ENCODE measurements around the gene SLC30A9. TPM values are rescaled to one million over a fixed set of nuclear protein-coding genes. Genes with fewer than 3 reads are reported as not detected.

SLC30A9 gene
- polyA plus RNA-seq (2013, experiment 1 of 2; ENCODE audit: insufficient read length) = 55.1 TPM
- 64.8 TPM for polyA plus RNA-seq (2013, experiment 2 of 2; ENCODE audit: insufficient read length)

DNA sequence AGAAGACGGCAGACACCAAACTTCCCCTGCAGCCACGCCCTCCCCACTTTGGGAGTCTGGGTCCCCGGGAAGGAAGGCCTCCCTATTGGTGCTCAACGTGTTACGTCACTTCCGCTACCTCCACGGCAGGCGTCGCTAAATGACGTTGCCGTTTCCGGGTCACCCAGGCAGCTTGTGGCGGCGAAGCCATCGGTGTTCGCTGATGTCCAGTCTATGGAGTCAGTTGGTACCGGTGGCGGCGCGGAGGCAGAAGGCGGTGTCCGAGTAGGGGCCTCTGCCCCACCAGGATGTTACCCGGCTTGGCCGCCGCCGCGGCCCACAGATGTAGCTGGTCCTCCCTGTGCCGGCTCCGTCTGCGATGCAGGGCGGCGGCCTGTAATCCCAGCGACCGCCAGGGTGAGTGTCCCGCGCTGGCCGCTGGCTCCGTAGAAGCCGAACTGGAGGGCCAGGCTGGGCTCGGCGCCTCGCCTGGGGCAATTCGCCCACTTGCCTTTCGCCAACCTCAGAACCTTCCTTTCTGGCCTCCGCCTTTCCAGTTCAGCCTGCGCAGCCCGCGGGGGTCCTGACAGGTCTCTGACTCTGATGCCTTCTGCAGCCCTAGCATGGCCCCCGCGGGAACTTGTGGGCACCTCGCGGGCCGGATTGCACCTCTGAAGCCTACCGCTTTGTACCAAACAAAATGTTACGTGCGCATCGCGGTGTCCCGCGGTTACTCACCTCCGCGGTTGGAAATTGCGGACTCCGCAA is at the start of gene SLC30A9:
SLC30A9 (plus strand) TSS at position 166 of the 747 bp plus-strand sequence; CDS start at position 288, 122 bp downstream.
- DNase-seq = peak; percentile 95

DNA sequence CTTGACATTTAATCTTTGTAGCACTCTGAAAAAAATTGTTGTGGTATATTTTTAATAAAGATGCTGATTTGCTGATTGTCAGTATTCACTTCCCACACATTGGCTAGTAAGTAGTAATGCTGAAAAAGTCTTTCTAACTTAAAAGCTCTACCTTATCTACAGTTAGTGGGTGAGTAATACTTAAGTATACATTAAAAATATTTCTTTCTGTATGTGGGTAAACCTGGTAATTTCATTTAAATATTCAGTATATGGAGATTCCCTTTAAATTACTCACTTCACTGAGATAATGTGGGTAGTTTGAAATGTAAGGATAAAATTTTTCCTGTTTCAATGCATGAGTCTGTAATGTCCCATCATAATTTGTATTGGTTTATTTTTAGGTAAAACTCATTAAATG is 49.5 kb upstream of the SLC30A9 start:
- DNase-seq = no peak

DNA sequence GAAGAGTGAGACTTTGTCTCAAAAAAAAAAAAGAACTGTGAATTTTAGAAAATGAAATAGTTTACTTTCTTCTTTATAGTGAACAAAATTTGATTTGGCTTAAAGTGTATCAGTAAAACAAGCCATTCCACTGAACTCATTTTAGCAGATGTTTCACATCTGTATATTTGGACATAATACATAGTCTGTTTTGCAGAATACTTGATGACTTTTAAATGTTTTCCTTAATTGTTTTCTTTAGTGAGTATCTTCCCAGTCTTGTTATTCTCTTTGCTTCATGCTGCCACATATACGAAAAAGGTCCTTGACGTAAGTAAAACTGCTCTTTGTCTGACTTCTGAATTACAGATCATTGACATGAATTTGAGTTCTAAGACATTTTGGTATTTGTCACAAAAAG is 46.8 kb upstream of the SLC30A9 start:
- no peak for DNase-seq

DNA sequence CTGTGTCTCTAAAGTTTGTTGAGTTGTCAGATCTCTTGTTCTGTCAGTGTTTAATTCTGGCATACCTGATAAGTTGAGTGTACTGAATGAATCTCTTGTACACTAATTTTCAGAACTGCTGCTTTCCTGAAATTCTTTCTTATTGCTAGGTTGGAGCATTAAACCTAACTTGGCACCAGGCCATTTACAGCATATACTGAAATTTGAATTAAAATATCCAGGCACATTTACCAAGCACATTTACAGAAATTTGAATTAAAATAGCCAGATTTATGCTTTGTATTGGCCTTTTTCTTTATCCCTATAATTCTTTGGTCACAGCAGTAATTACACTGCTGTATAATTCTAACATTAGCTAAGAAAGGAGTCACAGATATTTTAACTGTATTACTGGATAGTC is 46.2 kb upstream of the SLC30A9 start:
- DNase-seq = no peak

DNA sequence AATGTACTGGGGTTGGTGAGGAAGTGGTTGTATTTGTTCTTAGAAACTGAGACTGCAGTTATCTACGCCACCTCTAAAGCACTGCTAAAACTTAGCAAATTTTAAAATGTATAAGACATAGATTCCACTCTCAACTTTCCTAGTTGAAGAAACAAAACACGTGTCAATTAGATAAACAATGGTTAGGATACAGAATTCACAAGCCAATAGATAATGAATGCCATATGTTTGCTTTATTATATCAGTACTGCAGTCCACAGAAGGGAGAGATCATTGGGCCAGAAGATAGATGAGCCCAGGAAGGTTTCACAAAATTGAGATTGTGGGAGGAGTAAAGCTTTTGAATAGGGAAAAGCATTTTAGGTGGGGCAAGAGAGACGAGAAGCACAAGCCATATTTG is 40.8 kb upstream of the SLC30A9 start:
- DNase-seq = no peak

DNA sequence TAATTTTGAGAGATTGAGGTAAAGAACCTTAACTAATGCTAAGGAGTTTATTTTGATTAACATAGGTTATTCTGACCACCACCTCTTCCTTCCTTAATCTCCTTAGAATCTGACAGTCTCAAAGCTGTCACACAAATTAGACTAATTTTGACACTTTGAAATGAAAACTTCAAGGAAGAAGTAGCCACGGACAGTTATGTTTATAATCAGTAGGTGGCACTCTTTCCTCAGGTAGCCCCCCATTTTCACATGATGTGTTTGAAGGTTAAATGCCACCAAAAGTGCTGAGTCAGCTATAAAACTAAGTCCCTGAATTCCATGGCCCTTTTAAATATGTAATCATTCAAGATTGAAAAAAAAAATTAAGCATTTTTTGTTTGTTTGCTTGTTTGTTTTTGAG is 32.7 kb upstream of the SLC30A9 start:
- DNase-seq = peak; percentile 9

DNA sequence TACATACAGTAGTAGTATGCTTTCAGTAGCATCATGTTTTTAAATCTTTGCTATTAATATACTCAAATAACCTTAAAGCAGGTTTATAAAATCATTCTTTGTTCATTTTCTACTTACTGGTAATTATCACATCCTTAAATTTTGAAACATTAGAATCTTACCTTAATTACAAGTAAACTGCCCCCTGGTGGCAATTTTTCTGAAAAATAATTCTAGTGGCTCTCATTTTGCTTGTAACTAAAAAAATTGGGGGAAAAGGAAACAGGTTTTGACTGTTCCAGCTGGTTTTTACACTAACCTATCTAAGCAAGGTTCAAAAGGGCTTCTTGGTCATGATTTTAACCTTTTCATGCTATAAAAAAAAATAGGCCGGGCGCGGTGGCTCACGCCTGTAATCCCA is 27.2 kb upstream of the SLC30A9 start:
- peak; percentile 17 for DNase-seq

DNA sequence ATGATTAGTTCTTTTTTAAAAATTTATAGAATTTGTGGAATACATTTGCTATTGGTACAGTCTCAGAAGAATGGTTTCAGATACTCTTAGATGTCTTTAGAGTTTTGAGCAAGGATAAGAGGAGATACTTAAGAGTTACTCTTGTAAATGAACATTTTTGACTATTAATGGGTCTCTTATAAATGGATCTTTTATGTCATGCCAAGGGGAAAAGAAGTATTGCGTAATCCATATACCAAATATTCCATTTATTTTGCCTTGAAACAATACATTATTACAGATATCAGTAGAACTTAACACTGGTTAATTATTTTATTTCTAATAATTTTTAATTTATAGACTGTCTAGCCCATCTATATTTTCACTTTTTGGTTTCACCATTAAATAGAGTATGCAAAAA is 25.9 kb upstream of the SLC30A9 start:
- no peak for DNase-seq

DNA sequence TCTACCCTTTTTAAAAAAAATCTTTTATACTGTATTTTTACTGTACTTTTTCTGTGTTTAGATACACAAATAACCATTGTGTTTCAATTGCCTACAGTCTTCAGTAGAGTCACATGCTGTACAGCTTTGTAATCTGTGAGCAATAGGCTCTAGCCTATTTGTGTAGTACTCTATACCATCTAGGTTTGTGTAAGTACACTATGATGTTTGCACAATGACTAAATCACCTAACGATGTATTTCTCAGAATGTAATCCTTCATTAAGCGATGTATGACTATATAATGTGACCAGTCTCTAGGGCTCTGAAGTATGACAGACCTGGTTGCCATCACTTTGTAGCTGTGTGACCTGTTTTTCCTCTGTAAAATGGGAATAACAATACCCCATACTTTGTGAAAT is 22.9 kb upstream of the SLC30A9 start:
- no peak for DNase-seq

DNA sequence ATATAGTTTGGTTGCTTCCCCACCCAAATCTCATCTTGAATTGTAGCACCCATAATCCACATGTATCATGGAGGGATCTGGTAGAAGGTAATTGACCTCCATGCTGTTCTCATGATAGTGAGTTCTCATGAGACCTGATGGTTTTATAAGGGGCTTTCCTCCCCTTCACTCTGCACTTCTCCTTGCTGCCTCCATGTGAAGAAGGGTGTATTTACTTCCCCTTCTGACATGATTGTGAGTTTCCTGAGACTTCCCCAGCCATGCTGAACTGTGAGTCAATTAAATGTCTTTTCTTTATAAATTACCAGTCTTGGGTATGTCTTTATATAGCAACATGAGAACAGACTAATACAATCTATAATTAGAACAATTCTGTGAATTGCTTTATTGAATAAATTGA is 20.7 kb upstream of the SLC30A9 start:
- no peak for DNase-seq

DNA sequence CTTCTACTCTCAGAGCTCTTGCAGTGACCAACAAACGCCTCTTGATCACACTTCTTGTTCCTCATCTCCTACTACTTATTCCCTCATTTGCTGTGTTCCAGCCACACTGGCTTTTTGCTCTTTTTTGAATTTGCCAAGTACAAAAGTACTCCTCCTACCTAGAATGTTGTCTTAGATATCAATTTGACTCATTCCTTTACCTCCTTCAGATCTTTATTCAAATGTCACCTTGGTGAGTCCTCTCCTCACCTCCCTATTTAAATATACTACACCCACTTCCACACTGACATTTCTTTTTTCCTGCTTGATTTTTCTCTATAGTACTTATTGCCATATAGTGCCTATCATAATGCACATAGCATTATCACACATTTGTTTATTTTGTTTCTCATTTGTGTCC is 15.0 kb upstream of the SLC30A9 start:
- DNase-seq = no peak

DNA sequence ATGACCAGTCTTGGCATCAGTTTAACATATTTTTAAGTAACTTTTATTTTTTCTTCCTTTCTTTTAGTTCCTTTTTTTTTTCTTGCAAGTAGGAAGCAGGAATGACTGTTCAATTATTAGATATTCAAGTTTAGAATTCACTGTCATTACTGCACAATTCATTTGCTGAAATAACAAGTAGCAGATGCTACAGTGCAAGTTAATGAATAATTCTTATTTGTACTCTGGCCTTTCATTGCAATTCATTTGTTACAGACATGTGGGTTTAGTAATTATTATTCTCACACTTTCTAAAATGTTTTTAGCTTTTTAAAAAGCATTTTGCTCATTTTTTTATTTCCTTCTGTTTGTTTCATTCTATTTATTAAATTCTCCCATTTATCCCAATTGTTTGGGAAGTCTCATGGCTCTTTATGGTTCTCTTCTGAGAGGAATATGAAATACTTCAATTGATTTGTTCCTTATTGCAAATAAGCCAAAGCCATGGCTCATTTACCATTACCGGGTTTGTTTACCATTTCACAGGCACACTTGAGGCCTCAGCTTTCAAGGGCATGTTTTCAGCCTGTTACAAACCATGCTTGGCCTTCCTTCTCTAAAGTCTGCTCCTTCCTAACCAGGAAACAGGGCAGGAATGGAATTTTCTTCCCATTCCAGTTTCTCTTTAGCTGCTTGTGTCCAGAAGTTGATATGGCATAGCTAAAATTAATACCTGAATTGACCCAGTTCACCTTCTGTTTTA is 13.4 kb upstream of the SLC30A9 start:
- no peak for DNase-seq

DNA sequence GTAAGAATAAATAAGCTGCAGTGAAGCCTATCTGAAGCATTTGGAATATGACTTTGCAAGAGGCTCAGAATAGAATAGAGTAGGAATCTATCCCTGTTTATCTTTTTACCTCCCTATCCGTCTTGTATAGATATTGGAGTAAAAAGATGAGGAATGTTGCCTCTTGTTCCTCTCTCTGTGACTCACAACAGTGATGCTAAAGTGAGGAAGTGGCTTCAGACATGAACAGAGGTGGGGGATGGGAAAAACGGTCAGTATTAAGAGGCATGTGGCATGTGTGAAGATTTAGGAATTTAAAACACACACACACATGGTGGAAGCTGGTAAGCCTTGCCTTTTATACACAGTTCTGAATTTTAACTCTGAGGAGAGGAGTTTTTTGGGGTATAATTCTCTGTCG is 12.6 kb upstream of the SLC30A9 start:
- DNase-seq = peak; percentile 63

DNA sequence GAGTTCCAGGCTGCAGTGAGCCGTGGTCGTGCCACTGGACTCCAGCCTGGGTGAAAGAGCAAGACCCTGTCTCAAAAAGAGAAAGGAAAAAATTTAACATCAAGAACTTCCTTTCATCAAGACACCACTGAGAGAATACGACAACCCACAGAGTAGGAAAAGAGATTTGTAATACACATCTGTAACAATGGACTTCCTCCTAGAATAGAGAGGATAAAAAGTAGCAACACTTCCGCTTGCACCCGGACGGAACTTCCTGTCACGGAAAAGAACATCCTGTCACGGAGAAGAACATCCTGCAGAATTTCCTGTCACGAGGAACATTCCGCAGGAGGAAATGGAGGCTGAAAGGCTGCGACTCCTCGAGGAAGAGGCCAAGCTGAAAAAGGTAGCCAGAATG is 8.9 kb upstream of the SLC30A9 start, which contains the start of gene DCAF4L1:
DCAF4L1 (plus strand) TSS at position 301 of the 400 bp plus-strand sequence; CDS start at position 338, 37 bp downstream.
- no peak for DNase-seq

DNA sequence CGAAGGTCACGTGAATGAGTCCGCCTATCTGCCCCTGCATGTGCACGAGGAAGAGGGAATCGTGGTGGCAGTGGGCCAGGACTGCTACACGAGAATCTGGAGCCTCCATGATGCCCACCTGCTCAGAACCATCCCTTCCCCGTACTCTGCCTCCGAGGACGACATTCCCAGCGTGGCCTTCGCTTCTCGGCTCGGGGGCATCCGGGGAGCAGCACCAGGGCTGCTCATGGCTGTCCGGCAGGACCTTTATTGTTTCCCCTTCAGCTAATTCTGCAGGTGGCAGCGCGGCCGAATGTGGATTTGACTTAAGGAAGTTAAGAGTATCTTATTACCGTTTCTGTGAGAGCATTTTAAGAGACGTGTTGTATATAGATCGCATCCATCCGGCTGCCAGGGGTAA is 7.6 kb upstream of the SLC30A9 start:
- no peak for DNase-seq

DNA sequence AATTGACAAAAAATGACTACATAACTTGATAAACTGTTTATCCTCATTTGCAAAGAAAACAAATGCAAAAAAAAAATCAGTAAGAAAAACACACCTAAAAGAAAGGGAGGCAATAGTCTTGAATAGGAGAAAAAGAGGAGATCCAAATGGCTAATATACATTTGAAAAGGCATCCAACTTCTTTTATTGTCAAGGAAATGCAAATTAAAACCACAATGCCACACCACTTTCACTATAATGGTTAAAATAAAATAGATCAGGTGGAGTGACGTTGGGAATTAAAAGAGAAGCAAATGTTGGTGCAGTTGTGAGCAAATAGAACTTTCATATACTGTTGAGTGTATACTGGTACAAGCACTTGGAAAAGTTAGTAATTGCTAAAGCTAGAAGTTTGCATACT is 5.2 kb upstream of the SLC30A9 start:
- no peak for DNase-seq

DNA sequence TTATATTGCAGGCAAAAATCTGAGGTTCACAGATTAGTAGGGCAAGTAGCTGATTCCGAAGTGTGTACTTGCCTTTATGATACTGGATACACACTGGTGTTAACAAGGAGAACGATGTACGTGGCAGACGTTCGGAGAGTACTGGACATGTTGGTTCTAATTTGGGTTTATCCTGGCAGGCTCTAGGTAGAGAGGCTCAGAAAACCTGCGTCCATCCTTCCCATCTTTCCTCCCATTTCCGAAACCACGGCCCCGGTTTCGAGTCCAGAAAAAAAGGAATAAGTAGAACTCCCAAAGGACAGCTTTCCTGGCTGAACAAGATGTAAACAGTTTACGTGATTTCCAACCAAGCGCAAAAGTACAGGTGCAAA is 351 bp upstream of the SLC30A9 start:
- no peak for DNase-seq

DNA sequence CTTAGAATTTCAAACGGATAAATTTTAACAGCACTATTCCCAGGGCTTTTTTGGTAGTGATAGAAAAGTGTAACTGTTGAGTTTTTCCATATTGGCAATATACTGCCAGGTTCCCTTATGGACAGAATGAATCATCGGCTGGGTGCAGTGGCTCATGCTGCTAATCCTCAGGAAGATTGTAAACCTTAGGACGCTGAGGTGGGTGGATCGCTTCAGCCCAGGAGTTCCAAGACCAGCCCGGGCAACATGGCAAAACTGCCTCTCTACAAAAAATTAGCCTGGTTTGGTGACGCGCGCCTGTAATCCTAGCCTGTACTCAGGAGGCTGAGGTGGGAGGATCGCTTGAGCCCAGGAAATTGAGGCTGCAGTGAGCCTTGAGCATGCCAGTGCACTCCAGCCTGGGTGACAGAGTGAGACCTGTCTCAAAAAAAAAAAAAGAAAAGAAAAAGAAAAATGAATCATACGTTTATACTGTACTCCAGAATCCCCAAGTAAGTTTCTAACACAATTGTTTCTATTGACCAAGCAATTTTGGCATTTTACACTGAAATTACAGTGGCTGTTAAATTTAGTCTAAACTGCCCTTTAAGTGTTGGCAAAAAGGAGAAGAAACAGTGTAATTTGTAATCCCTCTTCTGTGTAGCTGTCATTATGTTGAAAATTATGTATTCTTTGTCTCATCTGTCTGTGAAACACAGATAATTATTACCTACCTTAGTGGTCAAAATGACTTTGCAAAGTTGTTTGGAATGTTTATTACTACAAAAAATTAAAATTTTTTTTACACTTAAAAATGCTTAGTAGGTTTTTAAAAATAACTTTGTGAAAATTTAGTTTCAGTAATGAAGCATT is 1.8 kb downstream of the SLC30A9 start:
- no peak for DNase-seq

DNA sequence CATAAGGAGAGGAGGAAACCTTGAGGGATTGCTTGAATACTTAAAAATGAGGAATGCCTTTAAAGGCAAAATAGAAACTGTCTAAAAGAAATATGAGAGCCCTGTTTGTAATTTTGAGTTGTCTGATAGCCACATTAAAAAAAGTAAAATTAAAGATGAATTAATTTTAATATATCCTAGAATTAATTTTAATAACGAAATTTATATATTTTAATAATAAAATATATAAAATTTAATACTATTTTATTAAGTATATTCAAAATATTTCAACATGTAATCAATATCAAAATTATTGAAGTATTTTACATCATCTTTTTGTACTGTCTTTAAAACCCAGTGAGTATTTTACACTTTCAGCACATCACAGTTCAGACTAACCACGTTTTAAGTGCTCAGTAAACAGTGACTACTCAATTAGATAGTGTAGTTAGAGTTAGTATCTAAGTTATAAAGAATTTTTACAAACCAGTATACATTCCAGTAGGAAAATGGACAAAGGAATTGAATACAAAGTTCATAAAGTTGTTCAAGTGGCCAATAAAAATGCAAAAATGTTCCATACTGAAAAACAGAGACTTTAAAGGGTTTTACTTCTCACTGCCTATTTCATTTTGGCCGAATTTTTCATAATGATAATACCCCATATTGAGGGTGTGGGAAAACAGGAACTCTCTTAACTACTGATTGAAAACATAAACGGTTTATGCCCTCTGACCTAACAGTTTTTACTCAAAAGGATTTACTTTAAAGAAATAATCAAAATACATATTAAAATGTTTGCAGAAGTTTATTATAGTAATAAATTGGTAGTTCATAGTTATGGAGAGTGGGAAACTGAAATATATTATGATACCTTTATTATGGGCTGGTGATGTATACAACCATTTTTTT is 2.9 kb downstream of the SLC30A9 start:
- DNase-seq = no peak

DNA sequence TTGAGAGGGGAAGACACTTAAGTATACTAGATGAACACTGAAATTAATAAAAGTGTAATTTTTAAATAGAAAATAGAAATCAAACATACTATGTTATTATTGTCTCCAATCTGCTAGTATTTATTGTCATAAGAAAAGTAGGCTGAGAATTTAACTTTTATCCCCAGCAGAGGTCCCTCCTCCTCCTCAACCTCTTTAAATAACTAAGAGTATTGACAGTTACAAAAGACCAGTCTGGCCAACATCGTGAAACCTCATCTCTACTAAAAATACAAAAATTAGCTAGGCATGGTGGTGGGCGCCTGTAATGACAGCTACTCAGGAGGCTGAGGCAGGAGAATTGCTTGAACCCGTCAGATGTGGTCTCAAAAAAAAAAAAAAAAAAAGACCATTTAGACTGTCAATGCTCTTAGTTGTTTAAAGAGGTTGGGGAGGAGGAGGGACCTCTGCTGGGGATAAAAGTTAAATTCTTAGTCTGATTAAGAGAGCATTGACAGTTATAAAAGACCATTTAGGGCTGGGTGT is 4.2 kb downstream of the SLC30A9 start:
- no peak for DNase-seq

DNA sequence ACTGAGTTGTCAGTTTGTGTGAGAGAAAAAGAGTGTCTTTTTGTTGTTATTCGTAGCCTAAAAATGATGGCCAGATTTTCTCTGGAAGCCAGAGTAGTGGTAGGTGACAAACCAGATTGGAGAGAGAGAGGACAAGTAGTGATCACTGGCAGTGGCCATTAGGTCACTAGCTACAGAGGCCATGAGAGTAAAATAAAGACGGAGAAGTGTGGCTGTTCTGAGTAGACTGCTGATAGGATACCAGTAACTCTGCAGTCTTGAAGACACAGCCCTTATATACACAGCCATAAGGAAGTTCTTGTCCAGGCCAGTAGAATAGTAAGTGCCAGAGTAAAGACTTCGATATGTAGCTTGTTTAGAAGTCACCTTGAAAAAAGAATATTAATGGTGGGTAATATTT is 7.7 kb downstream of the SLC30A9 start:
- DNase-seq = no peak

DNA sequence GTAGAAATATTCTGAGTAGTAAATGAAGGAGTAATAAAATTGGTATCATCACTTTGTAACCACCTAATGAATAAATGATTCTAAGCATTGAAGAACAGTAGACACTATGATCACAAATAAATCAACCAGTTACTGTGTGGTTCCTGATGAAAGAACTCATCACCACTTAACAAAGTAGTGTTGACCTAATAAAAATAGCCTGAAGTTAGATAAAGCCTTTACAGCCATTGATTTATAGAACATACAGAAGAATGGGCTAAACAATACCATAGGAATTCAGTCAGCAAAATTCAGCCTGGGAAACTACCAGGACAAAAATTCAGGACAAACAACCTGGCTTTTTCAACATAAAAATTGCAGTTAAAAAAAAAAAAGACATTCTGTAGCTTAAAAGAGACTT is 9.0 kb downstream of the SLC30A9 start:
- no peak for DNase-seq

Measured in fibroblast of skin of scalp (primary cell).